ENCODE results near the gene SERGEF.

DNA sequence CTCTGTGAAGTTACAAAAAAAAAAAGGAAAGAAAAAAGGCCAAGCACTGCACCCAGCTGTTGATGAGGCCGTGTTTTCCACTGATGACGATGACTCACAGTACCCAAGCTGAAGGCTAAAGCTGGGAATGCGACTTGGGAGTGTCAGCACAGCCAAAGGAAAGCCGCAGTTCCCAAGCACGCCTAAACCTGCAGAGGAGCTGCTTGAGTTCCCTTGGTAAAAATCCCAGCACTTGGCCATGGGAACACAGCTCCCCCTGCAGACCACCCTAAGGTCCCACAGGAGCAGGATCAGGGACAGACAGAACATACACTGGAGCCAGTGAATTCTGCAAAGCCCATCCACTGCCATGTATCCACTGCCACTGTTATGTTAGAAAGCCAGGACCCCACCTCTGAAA lies 39.9 kb downstream of the SERGEF start:
- TF ChIP-seq POLR2AphosphoS5 (IDR thresholded peaks at IDR 0.05; ENCODE audit: low read depth, low read length) (no peak), POLR2A (IDR thresholded peaks at IDR 0.05; ENCODE audit: low read depth, low read length) (no peak)
